IMR-90 (cell line): Measurements from ENCODE around the gene CD101.

ENCODE experiments used
- BHLHE40 ChIP-seq: fragments of 150-350 bp; IDR thresholded peaks from 2 replicates; pipeline ENCODE4 v1.6.1; 2016; ENCODE audit warnings: mild to moderate bottlenecking, low read depth, low read length
- CEBPB ChIP-seq: IDR thresholded peaks from 2 replicates; pipeline ENCODE4 v1.6.1; 2012; ENCODE audit warnings: low read depth, low read length, improper control_type of control experiment
- ELK1 ChIP-seq: fragments of 150-350 bp; IDR thresholded peaks from 2 replicates; pipeline ENCODE4 v1.6.1; 2016; ENCODE audit warnings: low read depth, mild to moderate bottlenecking, low read length, moderate library complexity, borderline replicate concordance
- FOS ChIP-seq: fragments of 150-350 bp; IDR thresholded peaks from 2 replicates; pipeline ENCODE4 v1.6.1; 2016; ENCODE audit warnings: low read depth, low read length
- MXI1 ChIP-seq: IDR thresholded peaks from 2 replicates; pipeline ENCODE4 v1.6.1; 2012; ENCODE audit warnings: low read depth, mild to moderate bottlenecking, low read length, moderate library complexity, borderline replicate concordance
- POLR2A ChIP-seq: IDR thresholded peaks from 2 replicates; pipeline ENCODE4 v1.6.1; 2012; ENCODE audit warnings: mild to moderate bottlenecking, low read depth, low read length
- RAD21 ChIP-seq: IDR thresholded peaks from 2 replicates; pipeline ENCODE4 v1.6.1; 2012; ENCODE audit warnings: low read length, improper control_type of control experiment
- RFX5 ChIP-seq: IDR thresholded peaks from 2 replicates; pipeline ENCODE4 v1.8.0; 2012; ENCODE audit warnings: low read depth, mild to moderate bottlenecking, low read length, moderate library complexity
- SMC3 ChIP-seq: fragments of 150-350 bp; IDR thresholded peaks from 2 replicates; pipeline ENCODE4 v1.6.1; 2016; ENCODE audit warnings: low read depth, mild to moderate bottlenecking, antibody characterized with exemption, low read length, moderate library complexity
- TF ChIP-seq, protein P1 (sequence below): conservative IDR thresholded peaks from 2 replicates; pipeline ENCODE4 v1.5.1; 2012; ENCODE audit warnings: mild to moderate bottlenecking, low read depth, low read length, improper control_type of control experiment

- no peak for TF ChIP-seq RFX5
- TF ChIP-seq SMC3 = no peak
- no peak for TF ChIP-seq FOS
- TF ChIP-seq CEBPB = no peak
- TF ChIP-seq, protein P1, sequence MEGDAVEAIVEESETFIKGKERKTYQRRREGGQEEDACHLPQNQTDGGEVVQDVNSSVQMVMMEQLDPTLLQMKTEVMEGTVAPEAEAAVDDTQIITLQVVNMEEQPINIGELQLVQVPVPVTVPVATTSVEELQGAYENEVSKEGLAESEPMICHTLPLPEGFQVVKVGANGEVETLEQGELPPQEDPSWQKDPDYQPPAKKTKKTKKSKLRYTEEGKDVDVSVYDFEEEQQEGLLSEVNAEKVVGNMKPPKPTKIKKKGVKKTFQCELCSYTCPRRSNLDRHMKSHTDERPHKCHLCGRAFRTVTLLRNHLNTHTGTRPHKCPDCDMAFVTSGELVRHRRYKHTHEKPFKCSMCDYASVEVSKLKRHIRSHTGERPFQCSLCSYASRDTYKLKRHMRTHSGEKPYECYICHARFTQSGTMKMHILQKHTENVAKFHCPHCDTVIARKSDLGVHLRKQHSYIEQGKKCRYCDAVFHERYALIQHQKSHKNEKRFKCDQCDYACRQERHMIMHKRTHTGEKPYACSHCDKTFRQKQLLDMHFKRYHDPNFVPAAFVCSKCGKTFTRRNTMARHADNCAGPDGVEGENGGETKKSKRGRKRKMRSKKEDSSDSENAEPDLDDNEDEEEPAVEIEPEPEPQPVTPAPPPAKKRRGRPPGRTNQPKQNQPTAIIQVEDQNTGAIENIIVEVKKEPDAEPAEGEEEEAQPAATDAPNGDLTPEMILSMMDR = no peak
- no peak for TF ChIP-seq POLR2A
- no peak for TF ChIP-seq MXI1
- no peak for TF ChIP-seq ELK1
- no peak for TF ChIP-seq BHLHE40
- no peak for TF ChIP-seq RAD21
These were observed 13.3 kb upstream of the CD101 start for GRCh38 chr1:116988248-116988647.
